ENCODE results near the gene SP3.
"Not testable (repeated sequence)": the region's sequence is repeated elsewhere in the genome, so short reads cannot be mapped to it uniquely, and the experiment has no call there.

SP3 gene

GRCh38 chr2:173896755-173897154 is 68.4 kb downstream of the SP3 start:
- TF ChIP-seq CTCF (IDR thresholded peaks at IDR 0.05; ENCODE audit: control insufficient read depth, insufficient read depth, low read depth, low read length, missing control alignments) = no peak
- DNase-seq (ENCODE audit: low read depth) = no peak
- no peak overlapping the region for H3K4me3 ChIP-seq (ENCODE audit: control insufficient read depth, low read depth, low read length)

GRCh38 chr2:173892341-173892740 is 72.8 kb downstream of the SP3 start:
- no peak for TF ChIP-seq CTCF (IDR thresholded peaks at IDR 0.05; ENCODE audit: control insufficient read depth, insufficient read depth, low read depth, low read length, missing control alignments)
- no peak overlapping the region for H3K4me3 ChIP-seq (ENCODE audit: control insufficient read depth, low read depth, low read length)
- DNase-seq (ENCODE audit: low read depth) = no peak

- no peak for TF ChIP-seq CTCF (IDR thresholded peaks at IDR 0.05; ENCODE audit: control insufficient read depth, insufficient read depth, low read depth, low read length, missing control alignments)
- no peak overlapping the region for H3K4me3 ChIP-seq (ENCODE audit: control insufficient read depth, low read depth, low read length)
- no peak for DNase-seq (ENCODE audit: low read depth)
Measured at GRCh38 chr2:173891315-173892037, 73.7 kb downstream of the SP3 start.

- not testable (repeated sequence) for DNase-seq (ENCODE audit: low read depth)
Measured at GRCh38 chr2:173889464-173889863, 75.7 kb downstream of the SP3 start.

GRCh38 chr2:173886613-173887012 is 78.6 kb downstream of the SP3 start:
- H3K4me3 ChIP-seq (ENCODE audit: control insufficient read depth, low read depth, low read length) = no peak overlapping the region
- no peak for TF ChIP-seq CTCF (IDR thresholded peaks at IDR 0.05; ENCODE audit: control insufficient read depth, insufficient read depth, low read depth, low read length, missing control alignments)
- DNase-seq (ENCODE audit: low read depth) = no peak

More at GRCh38 chr2:173889464-173889863, 75.7 kb downstream of the SP3 start:
- H3K4me3 ChIP-seq (ENCODE audit: control insufficient read depth, low read depth, low read length) = not testable (repeated sequence)

GRCh38 chr2:173884025-173884802 is 81.0 kb downstream of the SP3 start:
- no peak overlapping the region for H3K4me3 ChIP-seq (ENCODE audit: control insufficient read depth, low read depth, low read length)
- TF ChIP-seq CTCF (IDR thresholded peaks at IDR 0.05; ENCODE audit: control insufficient read depth, insufficient read depth, low read depth, low read length, missing control alignments) = peak; percentile 61
- DNase-seq (ENCODE audit: low read depth) = no peak

- no peak for DNase-seq (ENCODE audit: low read depth)
- no peak for TF ChIP-seq CTCF (IDR thresholded peaks at IDR 0.05; ENCODE audit: control insufficient read depth, insufficient read depth, low read depth, low read length, missing control alignments)
- H3K4me3 ChIP-seq (ENCODE audit: control insufficient read depth, low read depth, low read length) = no peak overlapping the region
Measured at GRCh38 chr2:173881886-173882285, 83.3 kb downstream of the SP3 start.
